Fibroblast of the aortic adventitia (primary cell): ENCODE measurements around the gene C18orf32. TPM values are rescaled to one million over a fixed set of nuclear protein-coding genes. Genes with fewer than 3 reads are reported as not detected.
A peak's percentile ranks its signal among the peaks of the same experiment; 100 is the strongest.
"Not testable (repeated sequence)": the region's sequence is repeated elsewhere in the genome, so short reads cannot be mapped to it uniquely, and the experiment has no call there.

Experiments used
- DNase-seq: peaks from one replicate; pipeline ENCODE4 v3.0.0-alpha.2; 2010; ENCODE audit warnings: low read depth
- H3K4me3 ChIP-seq: 2 replicates; pipeline ENCODE4 v1.5.1; 2011; ENCODE audit warnings: low read depth, mild to moderate bottlenecking, control low read depth, low read length, moderate library complexity
- CTCF ChIP-seq: IDR thresholded peaks from 2 replicates; pipeline ENCODE4 v1.5.1; 2011; ENCODE audit warnings: mild to moderate bottlenecking, low read length, control low read depth, inconsistent platforms; ENCODE audit not compliant: insufficient read depth
- total RNA-seq: library from RNA; depleted of rRNA; stranded (reverse); fragments of >200 nt; gene quantifications from 2 replicates; pipeline ENCODE4 v1.2.3, GENCODE V29; 2012; ENCODE audit warnings: low replicate concordance

C18orf32 gene
- total RNA-seq, 1 donor, result 33.2 TPM

DNA sequence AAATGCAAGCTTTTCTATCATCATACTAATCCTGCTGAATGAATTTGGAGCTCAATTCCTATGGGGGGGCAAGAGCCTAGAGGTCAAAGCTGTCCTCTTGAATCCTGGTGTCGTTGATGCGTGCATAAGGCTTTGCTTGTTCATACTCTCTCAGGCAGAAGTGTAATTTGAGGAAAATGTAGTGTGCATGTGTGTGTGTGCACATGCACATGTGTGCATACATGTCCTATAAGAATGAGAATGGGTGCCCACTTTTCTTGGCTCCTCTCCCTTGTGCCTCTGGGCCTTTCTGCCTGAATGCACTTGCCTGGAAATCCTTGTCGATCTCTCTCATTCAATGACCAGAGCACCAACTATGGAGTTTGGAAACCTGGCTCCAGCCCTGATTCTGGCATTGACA lies 28.5 kb upstream of the C18orf32 start:
- no peak for DNase-seq
- TF ChIP-seq CTCF, result no peak
- no peak overlapping the region for H3K4me3 ChIP-seq

- not testable (repeated sequence) for DNase-seq, H3K4me3 ChIP-seq
Measured at GRCh38 chr18:49515003-49515402, 28.0 kb upstream of the C18orf32 start.

GRCh38 chr18:49514577-49514976 lies 27.5 kb upstream of the C18orf32 start:
- no peak for TF ChIP-seq CTCF
- H3K4me3 ChIP-seq, result no peak overlapping the region
- DNase-seq, result no peak

- not testable (repeated sequence) for DNase-seq, H3K4me3 ChIP-seq
Measured at GRCh38 chr18:49512876-49513275, 25.8 kb upstream of the C18orf32 start.

- H3K4me3 ChIP-seq, result no peak overlapping the region
- TF ChIP-seq CTCF, result peak; percentile 92
- DNase-seq, result peak; percentile 64
Measured at GRCh38 chr18:49510393-49511115, 23.5 kb upstream of the C18orf32 start.

DNA sequence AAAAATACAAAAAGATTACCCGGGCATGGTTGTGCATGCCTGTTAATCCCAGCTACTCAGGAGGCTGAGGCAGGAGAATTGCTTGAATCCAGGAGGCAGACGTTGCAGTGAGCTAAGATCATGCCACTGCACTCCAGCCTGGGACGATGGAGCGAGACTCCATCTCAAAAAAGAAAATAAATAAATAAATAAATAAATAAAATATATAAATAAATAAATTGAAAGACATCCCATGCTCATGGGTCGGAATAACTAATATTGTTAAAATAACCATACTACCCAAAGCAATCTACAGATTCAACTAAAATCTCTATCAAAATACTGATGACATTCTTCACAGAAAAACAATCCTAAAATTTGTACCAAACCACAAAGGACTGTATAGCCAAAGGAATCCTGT lies 19.4 kb upstream of the C18orf32 start:
- not testable (repeated sequence) for DNase-seq, H3K4me3 ChIP-seq

GRCh38 chr18:49503931-49504330 lies 16.9 kb upstream of the C18orf32 start:
- DNase-seq, result no peak
- no peak for TF ChIP-seq CTCF
- H3K4me3 ChIP-seq, result no peak overlapping the region

GRCh38 chr18:49500201-49500921 lies 13.3 kb upstream of the C18orf32 start:
- no peak for DNase-seq
- no peak for TF ChIP-seq CTCF
- no peak overlapping the region for H3K4me3 ChIP-seq
